SKM-1 treated with dmso at 0.1 percent for 144 hours (cell line): ENCODE measurements around the gene UVRAG.
A peak's percentile ranks its signal among the peaks of the same experiment; 100 is the strongest.

Source experiments
- DNase-seq: peaks from one replicate; lab custom pipeline; 2025; ENCODE audit not compliant: unreplicated experiment; lab: John Stamatoyannopoulos, UW

UVRAG gene

GRCh38 chr11:76086743-76087635, 272.0 kb downstream of the UVRAG start:
- no peak for DNase-seq

GRCh38 chr11:76087749-76088148, 272.7 kb downstream of the UVRAG start:
- no peak for DNase-seq

GRCh38 chr11:76088511-76088910, 273.5 kb downstream of the UVRAG start:
- no peak for DNase-seq

GRCh38 chr11:76090174-76090573, 275.2 kb downstream of the UVRAG start:
- no peak for DNase-seq

GRCh38 chr11:76090821-76091220, 275.8 kb downstream of the UVRAG start:
- DNase-seq = no peak

- no peak for DNase-seq
Measured at GRCh38 chr11:76094740-76095139, 279.7 kb downstream of the UVRAG start.

- no peak for DNase-seq
Measured at GRCh38 chr11:76095891-76096290, 280.9 kb downstream of the UVRAG start.

GRCh38 chr11:76096552-76096951, 281.5 kb downstream of the UVRAG start:
- DNase-seq = no peak

- no peak for DNase-seq
Measured at GRCh38 chr11:76102802-76103201, 287.8 kb downstream of the UVRAG start.

- no peak for DNase-seq
Measured at GRCh38 chr11:76103460-76103859, 288.4 kb downstream of the UVRAG start.

GRCh38 chr11:76104285-76104684, 289.3 kb downstream of the UVRAG start:
- no peak for DNase-seq

GRCh38 chr11:76105637-76106036, 290.6 kb downstream of the UVRAG start:
- DNase-seq = no peak

GRCh38 chr11:76107971-76108370, 293.0 kb downstream of the UVRAG start:
- no peak for DNase-seq

GRCh38 chr11:76114238-76114637, 299.2 kb downstream of the UVRAG start:
- no peak for DNase-seq

GRCh38 chr11:76115555-76115954, 300.5 kb downstream of the UVRAG start:
- no peak for DNase-seq

GRCh38 chr11:76119032-76119431, 304.0 kb downstream of the UVRAG start:
- DNase-seq = no peak

- DNase-seq = no peak
Measured at GRCh38 chr11:76119779-76120178, 304.8 kb downstream of the UVRAG start.

GRCh38 chr11:76120513-76121101, 305.6 kb downstream of the UVRAG start:
- no peak for DNase-seq

- no peak for DNase-seq
Measured at GRCh38 chr11:76123248-76123647, 308.2 kb downstream of the UVRAG start.

- peak; percentile 25 for DNase-seq
Measured at GRCh38 chr11:76124905-76125770, 310.1 kb downstream of the UVRAG start.

- DNase-seq = no peak
Measured at GRCh38 chr11:76129729-76130128, 314.7 kb downstream of the UVRAG start.

GRCh38 chr11:76131142-76131541, 316.1 kb downstream of the UVRAG start:
- no peak for DNase-seq
